Posterior cingulate gyrus (tissue), 11 donors: ENCODE measurements around the gene PCDHA6.
"Not testable (repeated sequence)": the region's sequence is repeated elsewhere in the genome, so short reads cannot be mapped to it uniquely, and the experiment has no call there.

Experiments
- DNase-seq, 10 donors: peaks; one replicate each; pipeline versions ENCODE4 v3.0.0 to v3.0.0-alpha.2; 2020 to 2021; ENCODE audit warnings: mixed read lengths in 3 of 10
- intact Hi-C: fragments of 100-400 bp; cut with DNase I; formaldehyde crosslinking; loops from one replicate; pipeline ENCODE4 v1.15.1; 2023

PCDHA6 gene

GRCh38 chr5:140827704-140828361 lies at the start of gene PCDHA6:
Gene PCDHA6, plus strand, starts transcription at chr5:140827960. Its CDS starts 132 bp downstream, at chr5:140828092.
- intact Hi-C loops: no loop called here
- DNase-seq: no peak

GRCh38 chr5:140780512-140780911 lies 47.2 kb upstream of the PCDHA6 start:
- no peak for DNase-seq
- intact Hi-C loops: no loop called here

GRCh38 chr5:140785905-140786686 lies 41.7 kb upstream of the PCDHA6 start, which contains the start of gene PCDHA1:
Gene PCDHA1, plus strand, starts transcription at chr5:140786140.
- DNase-seq: peak in 1 of 10 donors; percentile 63
- intact Hi-C loops: no loop called here

- intact Hi-C loops: not testable (repeated sequence)
Observed at GRCh38 chr5:140787422-140787821, 40.3 kb upstream of the PCDHA6 start.

GRCh38 chr5:140787849-140788504 lies 39.8 kb upstream of the PCDHA6 start:
- intact Hi-C loops: not testable (repeated sequence)
- peak in 1 of 10 donors; percentile 73 for DNase-seq

More at GRCh38 chr5:140787422-140787821, 40.3 kb upstream of the PCDHA6 start:
- DNase-seq: peak in 1 of 10 donors; percentile 65

GRCh38 chr5:140791089-140791488 lies 36.7 kb upstream of the PCDHA6 start:
- intact Hi-C loops: no loop called here
- no peak for DNase-seq

- intact Hi-C loops: no loop called here
- peak in 1 of 10 donors; percentile 53 for DNase-seq
Observed at GRCh38 chr5:140794595-140795258, 33.0 kb upstream of the PCDHA6 start, which contains the start of gene PCDHA2. Gene PCDHA2, plus strand, starts transcription at chr5:140794852.

GRCh38 chr5:140795259-140795641 lies 32.5 kb upstream of the PCDHA6 start:
- intact Hi-C loops: no loop called here
- DNase-seq: no peak

GRCh38 chr5:140796072-140796717 lies 31.6 kb upstream of the PCDHA6 start:
- intact Hi-C loops: not testable (repeated sequence)

GRCh38 chr5:140796718-140797095 lies 31.1 kb upstream of the PCDHA6 start:
- intact Hi-C loops: no loop called here
- DNase-seq: peak in 2 of 10 donors; percentile 70 to 78

More at GRCh38 chr5:140796072-140796717, 31.6 kb upstream of the PCDHA6 start:
- DNase-seq: peak in 1 of 10 donors; percentile 78

GRCh38 chr5:140800816-140801493 lies 26.8 kb upstream of the PCDHA6 start, which contains the start of gene PCDHA3:
Gene PCDHA3, plus strand, starts transcription at chr5:140801057.
- peak in 1 of 10 donors; percentile 41 for DNase-seq
- intact Hi-C loops: no loop called here

- intact Hi-C loops: no loop called here
- peak in 3 of 10 donors; percentile 63 to 86 (median 75) for DNase-seq
Observed at GRCh38 chr5:140801494-140801841, 26.3 kb upstream of the PCDHA6 start.

GRCh38 chr5:140802381-140802780 lies 25.4 kb upstream of the PCDHA6 start:
- intact Hi-C loops: not testable (repeated sequence)
- peak in 2 of 10 donors; percentile 69 to 76 for DNase-seq

- peak in 2 of 10 donors; percentile 72 to 85 for DNase-seq
- intact Hi-C loops: no loop called here
Observed at GRCh38 chr5:140802781-140803271, 24.9 kb upstream of the PCDHA6 start.

- peak in 7 of 10 donors; percentile 40 to 90 (median 68) for DNase-seq
- intact Hi-C loops: no loop called here
Observed at GRCh38 chr5:140806834-140807775, 20.7 kb upstream of the PCDHA6 start, which contains the start of gene PCDHA4. Gene PCDHA4, plus strand, starts transcription at chr5:140807068.

GRCh38 chr5:140808241-140808888 lies 19.4 kb upstream of the PCDHA6 start:
- DNase-seq: peak in 2 of 10 donors; percentile 62 to 79
- intact Hi-C loops: not testable (repeated sequence)

- intact Hi-C loops: no loop called here
- DNase-seq: peak in 4 of 10 donors; percentile 24 to 80 (median 66)
Observed at GRCh38 chr5:140808889-140809291, 18.9 kb upstream of the PCDHA6 start.
